ENCODE results near the gene SPN.
"Not testable (repeated sequence)": the region's sequence is repeated elsewhere in the genome, so short reads cannot be mapped to it uniquely, and the experiment has no call there.

The SPN gene

DNA sequence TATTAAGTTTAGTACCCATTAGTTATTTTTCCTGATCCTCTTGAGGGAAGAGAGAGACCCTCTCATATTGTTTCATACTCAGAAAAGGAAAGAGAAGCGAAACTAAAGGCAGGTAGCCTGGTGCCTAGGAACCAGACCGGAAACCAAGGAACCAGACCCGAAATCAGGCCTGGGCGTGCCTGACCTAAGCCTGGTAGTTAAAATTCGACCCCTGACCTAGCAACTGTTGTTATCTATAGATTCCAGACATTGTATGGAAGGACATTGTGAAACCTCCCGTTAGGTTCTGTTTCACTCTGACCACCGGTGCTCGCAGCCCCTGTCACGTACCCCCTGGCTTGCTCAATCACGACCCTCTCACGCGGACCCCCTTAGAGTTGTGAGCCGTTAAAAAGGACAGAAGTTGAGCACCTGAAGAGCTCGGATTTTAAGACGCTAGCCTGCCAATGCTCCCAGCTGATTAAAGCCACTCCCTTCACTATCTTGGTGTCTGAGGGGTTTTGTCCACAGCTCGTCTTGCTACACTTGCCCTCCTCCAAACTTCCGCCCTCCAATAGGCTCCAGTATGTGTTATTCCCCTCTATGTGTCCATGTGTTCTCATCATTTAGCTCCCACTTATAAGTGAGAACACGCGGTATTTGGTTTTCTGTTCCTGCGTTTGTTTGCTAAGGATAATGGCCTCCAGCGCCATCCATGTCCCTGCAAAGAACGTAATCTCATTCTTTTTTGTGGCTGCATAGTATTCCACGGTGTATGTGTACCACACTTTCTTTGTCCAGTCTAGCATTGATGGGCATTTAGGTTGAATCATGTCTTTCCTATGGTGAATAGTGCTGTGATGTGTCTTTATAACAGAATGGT, 26.7 kb downstream of the SPN start:
- H3K23ac ChIP-seq (ENCODE audit: low read length); H2BK120ac ChIP-seq (ENCODE audit: low read depth, low read length); H3K27me3 ChIP-seq (ENCODE audit: insufficient read depth, low read length, poor library complexity); DNase-seq; H3K4ac ChIP-seq (ENCODE audit: low read depth, low read length); H3K18ac ChIP-seq (ENCODE audit: low read length); H3K56ac ChIP-seq (ENCODE audit: low read length); H3K4me1 ChIP-seq (ENCODE audit: control insufficient read depth, low read depth, low read length); H2BK5ac ChIP-seq (ENCODE audit: low read length); H3K79me2 ChIP-seq (ENCODE audit: control insufficient read depth, insufficient read depth, low read length); H4K5ac ChIP-seq (ENCODE audit: low read length); H4K8ac ChIP-seq (ENCODE audit: low read depth, low read length); H3K36me3 ChIP-seq (ENCODE audit: control insufficient read depth, insufficient read depth, low read length); H2AK5ac ChIP-seq (ENCODE audit: low read length); H3K9ac ChIP-seq (ENCODE audit: low read length); H3K79me1 ChIP-seq (ENCODE audit: low read length); H3K4me3 ChIP-seq (ENCODE audit: low read length); H3K27ac ChIP-seq (ENCODE audit: low read depth, low read length); H3K4me2 ChIP-seq (ENCODE audit: low read length); H2BK15ac ChIP-seq (replicated peaks; ENCODE audit: low read depth): not testable (repeated sequence)
- no CpG with 5 or more reads among the region's 23 CpGs for WGBS (ENCODE audit: extremely low coverage, insufficient coverage, low lambda C conversion rate)

DNA sequence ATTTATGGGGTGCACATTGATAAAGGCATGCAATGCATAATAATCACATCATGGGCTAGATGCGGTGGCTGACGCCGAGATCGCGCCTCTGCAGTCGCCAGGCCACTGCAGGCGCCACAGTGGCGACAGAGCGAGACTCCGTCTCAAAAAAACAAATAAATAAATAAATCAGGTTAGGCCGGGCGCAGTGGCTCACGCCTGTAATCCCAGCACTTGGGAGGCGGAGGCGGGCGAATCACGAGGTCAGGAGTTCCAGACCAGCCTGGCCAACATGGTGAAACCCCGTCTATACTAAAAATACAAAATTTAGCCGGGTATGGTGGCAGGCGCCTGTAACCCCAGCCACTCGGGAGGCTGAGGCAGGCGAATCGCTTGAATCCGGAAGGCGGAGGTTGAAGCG, 29.6 kb downstream of the SPN start:
- H3K4me3 ChIP-seq (ENCODE audit: low read length), result not testable (repeated sequence)

DNA sequence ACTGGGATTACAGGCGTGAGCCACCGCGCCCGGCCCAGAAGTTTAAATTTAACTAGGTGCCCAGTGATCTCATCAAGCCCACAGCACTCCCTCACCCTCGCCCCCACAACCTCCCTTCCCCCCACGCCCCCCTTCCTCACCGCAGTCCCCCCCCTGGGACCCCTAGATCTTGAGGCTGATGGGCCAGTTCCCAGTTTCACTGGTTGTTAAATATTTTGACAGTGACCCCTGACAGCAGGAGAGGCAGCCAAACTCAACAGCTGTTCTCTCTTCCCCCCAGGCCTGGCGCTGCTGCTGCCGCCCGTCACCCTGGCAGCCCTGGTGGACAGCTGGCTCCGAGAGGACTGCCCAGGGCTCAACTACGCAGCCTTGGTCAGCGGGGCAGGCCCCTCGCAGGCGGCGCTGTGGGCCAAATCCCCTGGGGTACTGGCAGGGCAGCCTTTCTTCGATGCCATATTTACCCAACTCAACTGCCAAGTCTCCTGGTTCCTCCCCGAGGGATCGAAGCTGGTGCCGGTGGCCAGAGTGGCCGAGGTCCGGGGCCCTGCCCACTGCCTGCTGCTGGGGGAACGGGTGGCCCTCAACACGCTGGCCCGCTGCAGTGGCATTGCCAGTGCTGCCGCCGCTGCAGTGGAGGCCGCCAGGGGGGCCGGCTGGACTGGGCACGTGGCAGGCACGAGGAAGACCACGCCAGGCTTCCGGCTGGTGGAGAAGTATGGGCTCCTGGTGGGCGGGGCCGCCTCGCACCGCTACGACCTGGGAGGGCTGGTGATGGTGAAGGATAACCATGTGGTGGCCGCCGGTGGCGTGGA, 31.5 kb downstream of the SPN start:
- Histone ChIP-seq H3K79me2 (ENCODE audit: control insufficient read depth, insufficient read depth, low read length) (peaks cover 6% of the 10 kb centered on the region), H4K5ac (ENCODE audit: low read length) (no peak overlapping the region), H4K8ac (ENCODE audit: low read depth, low read length) (no peak overlapping the region), H3K23ac (ENCODE audit: low read length) (no peak overlapping the region), H3K4me1 (ENCODE audit: control insufficient read depth, low read depth, low read length) (no peaks in the 10 kb centered on the region), H3K79me1 (ENCODE audit: low read length) (peaks cover 6% of the 10 kb centered on the region), H3K18ac (ENCODE audit: low read length) (no peak overlapping the region), H3K36me3 (ENCODE audit: control insufficient read depth, insufficient read depth, low read length) (peaks cover 3% of the 10 kb centered on the region), H3K4ac (ENCODE audit: low read depth, low read length) (no peak overlapping the region), H3K4me3 (ENCODE audit: low read length) (no peak overlapping the region), H2BK15ac (replicated peaks; ENCODE audit: low read depth) (no peak overlapping the region), H3K9ac (ENCODE audit: low read length) (no peak overlapping the region), H3K56ac (ENCODE audit: low read length) (no peak overlapping the region), H3K4me2 (ENCODE audit: low read length) (no peak overlapping the region), H2BK120ac (ENCODE audit: low read depth, low read length) (no peak overlapping the region), H3K27ac (ENCODE audit: low read depth, low read length) (no peak overlapping the region), H2AK5ac (ENCODE audit: low read length) (no peak overlapping the region), H3K27me3 (ENCODE audit: insufficient read depth, low read length, poor library complexity) (no peaks in the 10 kb centered on the region), H2BK5ac (ENCODE audit: low read length) (no peak overlapping the region)
- DNase-seq, result no peak
- WGBS (ENCODE audit: extremely low coverage, insufficient coverage, low lambda C conversion rate), result no CpG with 5 or more reads among the region's 41 CpGs

More for the DNA sequence above, 29.6 kb downstream of the SPN start:
- H3K4me1 ChIP-seq (ENCODE audit: control insufficient read depth, low read depth, low read length); H2BK120ac ChIP-seq (ENCODE audit: low read depth, low read length); DNase-seq; H3K23ac ChIP-seq (ENCODE audit: low read length); H3K4me2 ChIP-seq (ENCODE audit: low read length); H2AK5ac ChIP-seq (ENCODE audit: low read length); H3K4ac ChIP-seq (ENCODE audit: low read depth, low read length); H3K27me3 ChIP-seq (ENCODE audit: insufficient read depth, low read length, poor library complexity); H3K27ac ChIP-seq (ENCODE audit: low read depth, low read length); H3K79me1 ChIP-seq (ENCODE audit: low read length); H2BK5ac ChIP-seq (ENCODE audit: low read length); H3K36me3 ChIP-seq (ENCODE audit: control insufficient read depth, insufficient read depth, low read length); H4K5ac ChIP-seq (ENCODE audit: low read length); H3K9ac ChIP-seq (ENCODE audit: low read length); H3K79me2 ChIP-seq (ENCODE audit: control insufficient read depth, insufficient read depth, low read length); H2BK15ac ChIP-seq (replicated peaks; ENCODE audit: low read depth); H4K8ac ChIP-seq (ENCODE audit: low read depth, low read length); H3K18ac ChIP-seq (ENCODE audit: low read length); H3K56ac ChIP-seq (ENCODE audit: low read length): not testable (repeated sequence)
- no CpG with 5 or more reads among the region's 26 CpGs for WGBS (ENCODE audit: extremely low coverage, insufficient coverage, low lambda C conversion rate)

DNA sequence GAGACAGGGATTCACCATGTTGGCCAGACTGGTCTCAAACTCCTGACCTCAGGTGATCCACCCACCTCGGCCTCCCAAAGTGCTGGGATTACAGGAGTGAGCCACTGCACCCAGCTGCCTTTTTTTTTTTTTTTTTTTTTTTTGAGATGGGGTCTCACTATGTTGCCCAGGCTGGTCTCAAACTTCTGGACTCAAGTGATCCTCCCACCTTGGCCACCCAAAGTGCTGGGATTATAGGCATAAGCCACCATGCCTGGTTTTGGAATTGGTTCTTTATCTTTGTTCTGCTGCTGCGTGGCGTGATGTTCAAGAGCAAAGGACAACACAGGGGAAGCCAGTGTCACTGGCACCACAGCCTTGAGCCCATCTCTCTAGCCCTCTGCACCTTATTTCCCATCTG, 32.6 kb downstream of the SPN start:
- WGBS (ENCODE audit: extremely low coverage, insufficient coverage, low lambda C conversion rate), result no CpG with 5 or more reads among the region's 3 CpGs

DNA sequence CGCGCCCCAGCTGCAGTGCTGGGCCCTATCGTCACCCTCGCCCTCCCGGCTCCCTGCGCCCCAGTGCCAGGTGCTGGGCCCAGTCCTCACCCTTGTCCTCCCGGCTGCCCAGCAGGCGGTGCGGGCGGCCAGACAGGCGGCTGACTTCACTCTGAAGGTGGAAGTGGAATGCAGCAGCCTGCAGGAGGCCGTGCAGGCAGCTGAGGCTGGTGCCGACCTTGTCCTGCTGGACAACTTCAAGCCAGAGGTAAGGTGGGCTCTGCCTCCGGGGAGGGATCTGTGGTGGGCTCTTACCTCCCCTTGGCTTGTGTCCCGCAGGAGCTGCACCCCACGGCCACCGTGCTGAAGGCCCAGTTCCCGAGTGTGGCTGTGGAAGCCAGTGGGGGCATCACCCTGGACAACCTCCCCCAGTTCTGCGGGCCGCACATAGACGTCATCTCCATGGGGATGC, 33.9 kb downstream of the SPN start:
- Histone ChIP-seq H2BK120ac (ENCODE audit: low read depth, low read length) (no peak overlapping the region), H4K5ac (ENCODE audit: low read length) (no peak overlapping the region), H3K4me1 (ENCODE audit: control insufficient read depth, low read depth, low read length) (no peaks in the 10 kb centered on the region), H4K8ac (ENCODE audit: low read depth, low read length) (no peak overlapping the region), H3K79me2 (ENCODE audit: control insufficient read depth, insufficient read depth, low read length) (no peaks in the 10 kb centered on the region), H3K23ac (ENCODE audit: low read length) (no peak overlapping the region), H3K27ac (ENCODE audit: low read depth, low read length) (no peak overlapping the region), H3K4me2 (ENCODE audit: low read length) (no peak overlapping the region), H3K36me3 (ENCODE audit: control insufficient read depth, insufficient read depth, low read length) (peaks cover 3% of the 10 kb centered on the region), H3K27me3 (ENCODE audit: insufficient read depth, low read length, poor library complexity) (no peaks in the 10 kb centered on the region), H3K18ac (ENCODE audit: low read length) (no peak overlapping the region), H3K79me1 (ENCODE audit: low read length) (no peaks in the 10 kb centered on the region), H2AK5ac (ENCODE audit: low read length) (no peak overlapping the region), H2BK15ac (replicated peaks; ENCODE audit: low read depth) (no peak overlapping the region), H2BK5ac (ENCODE audit: low read length) (no peak overlapping the region), H3K4me3 (ENCODE audit: low read length) (no peak overlapping the region), H3K9ac (ENCODE audit: low read length) (no peak overlapping the region), H3K4ac (ENCODE audit: low read depth, low read length) (no peak overlapping the region), H3K56ac (ENCODE audit: low read length) (no peak overlapping the region)
- WGBS (ENCODE audit: extremely low coverage, insufficient coverage, low lambda C conversion rate), result no CpG with 5 or more reads among the region's 21 CpGs
- DNase-seq, result no peak

More for the DNA sequence above, 32.6 kb downstream of the SPN start:
- not testable (repeated sequence) for H3K4me2 ChIP-seq (ENCODE audit: low read length); H3K79me2 ChIP-seq (ENCODE audit: control insufficient read depth, insufficient read depth, low read length); H3K4me3 ChIP-seq (ENCODE audit: low read length); DNase-seq; H3K27me3 ChIP-seq (ENCODE audit: insufficient read depth, low read length, poor library complexity); H3K4ac ChIP-seq (ENCODE audit: low read depth, low read length); H3K9ac ChIP-seq (ENCODE audit: low read length); H3K27ac ChIP-seq (ENCODE audit: low read depth, low read length); H4K5ac ChIP-seq (ENCODE audit: low read length); H3K4me1 ChIP-seq (ENCODE audit: control insufficient read depth, low read depth, low read length); H2BK120ac ChIP-seq (ENCODE audit: low read depth, low read length); H3K18ac ChIP-seq (ENCODE audit: low read length); H3K79me1 ChIP-seq (ENCODE audit: low read length); H3K23ac ChIP-seq (ENCODE audit: low read length); H2BK15ac ChIP-seq (replicated peaks; ENCODE audit: low read depth); H2BK5ac ChIP-seq (ENCODE audit: low read length); H3K56ac ChIP-seq (ENCODE audit: low read length); H2AK5ac ChIP-seq (ENCODE audit: low read length); H4K8ac ChIP-seq (ENCODE audit: low read depth, low read length); H3K36me3 ChIP-seq (ENCODE audit: control insufficient read depth, insufficient read depth, low read length)

Measured in mesendoderm (in vitro differentiated cells).